ENCODE results near the gene BRSK2. TPM values are rescaled to one million over a fixed set of nuclear protein-coding genes. Genes with fewer than 3 reads are reported as not detected.

Gene BRSK2
- total RNA-seq, 6 donors from 2014 or later: 0.11 to 0.54 (median 0.25) TPM; not detected in 2

GRCh38 chr11:1351278-1351937 is 38.3 kb upstream of the BRSK2 start:
- ATAC-seq (ENCODE audit: low FRiP score in 2 of 2) (no peak), DNase-seq (no peak)
- no peak overlapping the region for H3K4me3 ChIP-seq
- no peak for TF ChIP-seq CTCF (IDR thresholded peaks at IDR 0.05)
- no peak for TF ChIP-seq POLR2A (IDR thresholded peaks at IDR 0.05)
- TF ChIP-seq EP300 (IDR thresholded peaks at IDR 0.05): no peak
- TF ChIP-seq POLR2AphosphoS5 (IDR thresholded peaks at IDR 0.05): no peak
- WGBS, 2 donors: 75 to 81% methylated on average over 12 of the region's 12 CpGs
- no peaks in the 10 kb centered on the region for H3K27me3 ChIP-seq
- H3K27ac ChIP-seq: no peak overlapping the region
- H3K36me3 ChIP-seq: no peaks in the 10 kb centered on the region
- H3K9me3 ChIP-seq: no peaks in the 10 kb centered on the region
- no peaks in the 10 kb centered on the region for H3K4me1 ChIP-seq

- no peaks in the 10 kb centered on the region for H3K36me3 ChIP-seq
- no peaks in the 10 kb centered on the region for H3K4me1 ChIP-seq
- DNase-seq (no peak), ATAC-seq (ENCODE audit: low FRiP score in 2 of 2) (no peak)
- H3K4me3 ChIP-seq: no peak overlapping the region
- no peaks in the 10 kb centered on the region for H3K9me3 ChIP-seq
- H3K27ac ChIP-seq: no peak overlapping the region
- 66 to 79% methylated on average over 3 to 6 of the region's 8 CpGs for WGBS, 2 donors
- H3K27me3 ChIP-seq: no peaks in the 10 kb centered on the region
- TF ChIP-seq CTCF (IDR thresholded peaks at IDR 0.05) (no peak), POLR2A (IDR thresholded peaks at IDR 0.05) (no peak), EP300 (IDR thresholded peaks at IDR 0.05) (no peak), POLR2AphosphoS5 (IDR thresholded peaks at IDR 0.05) (no peak)
Measured at GRCh38 chr11:1352696-1353382, 36.9 kb upstream of the BRSK2 start.

- Histone ChIP-seq H3K27me3 (no peaks in the 10 kb centered on the region), H3K4me3 (no peak overlapping the region), H3K27ac (no peak overlapping the region), H3K4me1 (no peaks in the 10 kb centered on the region), H3K9me3 (no peaks in the 10 kb centered on the region), H3K36me3 (no peaks in the 10 kb centered on the region)
- ATAC-seq (ENCODE audit: low FRiP score in 2 of 2): no peak
- TF ChIP-seq POLR2A (IDR thresholded peaks at IDR 0.05) (no peak), POLR2AphosphoS5 (IDR thresholded peaks at IDR 0.05) (no peak), EP300 (IDR thresholded peaks at IDR 0.05) (no peak), CTCF (IDR thresholded peaks at IDR 0.05) (no peak)
- WGBS, 2 donors: 83 to 89% methylated on average over 21 to 32 of the region's 32 CpGs
- peak in 1 of 2 donors; percentile 75 for DNase-seq
Measured at GRCh38 chr11:1353383-1354124, 36.2 kb upstream of the BRSK2 start.

GRCh38 chr11:1354125-1354938 is 35.4 kb upstream of the BRSK2 start:
- WGBS, 2 donors: 57 to 70% methylated on average over 12 to 17 of the region's 32 CpGs
- Histone ChIP-seq H3K36me3 (no peaks in the 10 kb centered on the region), H3K27me3 (no peaks in the 10 kb centered on the region), H3K27ac (no peak overlapping the region), H3K4me3 (no peak overlapping the region), H3K4me1 (no peaks in the 10 kb centered on the region), H3K9me3 (no peaks in the 10 kb centered on the region)
- peak; percentile 22 to 35 for ATAC-seq (ENCODE audit: low FRiP score in 2 of 2)
- TF ChIP-seq EP300 (IDR thresholded peaks at IDR 0.05) (no peak), POLR2AphosphoS5 (IDR thresholded peaks at IDR 0.05) (no peak), CTCF (IDR thresholded peaks at IDR 0.05) (no peak), POLR2A (IDR thresholded peaks at IDR 0.05) (no peak)
- peak in 1 of 2 donors; percentile 72 for DNase-seq

All from upper lobe of left lung (tissue), 6 donors.